Activated CD4-positive, alpha-beta T cell treated with anti-CD3 and anti-CD28 coated beads, Interleukin-2, amount 10 ng/mL, durations not matched to agents 7 days and 5 days (primary cell): ENCODE data around the gene ZNF100. TPM values are rescaled to one million over a fixed set of nuclear protein-coding genes. Genes with fewer than 3 reads are reported as not detected.
A peak's percentile ranks its signal among the peaks of the same experiment; 100 is the strongest.
"Not testable (repeated sequence)": the region's sequence is repeated elsewhere in the genome, so short reads cannot be mapped to it uniquely, and the experiment has no call there.

Experiments used
- CTCF ChIA-PET: fragments of 350-600 bp; sonication (Branson Sonifier 250); formaldehyde crosslinking; loops from one replicate; lab custom pipeline; 2021; ENCODE audit warnings: antibody characterized with exemption; lab: Charles Lee
- POLR2A ChIA-PET: fragments of 350-600 bp; sonication (Branson Sonifier 250); formaldehyde crosslinking; loops from one replicate; lab custom pipeline; 2021; ENCODE audit warnings: antibody characterized with exemption; lab: Charles Lee
- DNase-seq: peaks from one replicate; pipeline ENCODE4 v3.0.0-alpha.2; 2020
- H3K27ac Mint-ChIP-seq: one replicate; pipeline ENCODE4 v1.8.0; 2021; ENCODE audit warnings: mild to moderate bottlenecking, moderate library complexity, mixed read lengths
- H3K27me3 Mint-ChIP-seq: one replicate; pipeline ENCODE4 v1.8.0; 2021; ENCODE audit warnings: mixed read lengths
- H3K36me3 Mint-ChIP-seq: one replicate; pipeline ENCODE4 v1.8.0; 2021; ENCODE audit warnings: low read depth, mixed read lengths
- H3K4me1 Mint-ChIP-seq: one replicate; pipeline ENCODE4 v1.8.0; 2021; ENCODE audit warnings: mixed read lengths
- H3K4me3 Mint-ChIP-seq: one replicate; pipeline ENCODE4 v1.8.0; 2021; ENCODE audit warnings: mild to moderate bottlenecking, moderate library complexity, mixed read lengths
- H3K9me3 Mint-ChIP-seq: one replicate; pipeline ENCODE4 v1.8.0; 2021; ENCODE audit warnings: mixed read lengths
- total RNA-seq, 2 experiments: library from RNA; stranded (reverse); gene quantifications; one replicate each; pipeline ENCODE4 v1.2.3, GENCODE V29; 2021

The ZNF100 gene
- 10 to 100 TPM; 27.1 to 27.5 TPM for total RNA-seq

DNA sequence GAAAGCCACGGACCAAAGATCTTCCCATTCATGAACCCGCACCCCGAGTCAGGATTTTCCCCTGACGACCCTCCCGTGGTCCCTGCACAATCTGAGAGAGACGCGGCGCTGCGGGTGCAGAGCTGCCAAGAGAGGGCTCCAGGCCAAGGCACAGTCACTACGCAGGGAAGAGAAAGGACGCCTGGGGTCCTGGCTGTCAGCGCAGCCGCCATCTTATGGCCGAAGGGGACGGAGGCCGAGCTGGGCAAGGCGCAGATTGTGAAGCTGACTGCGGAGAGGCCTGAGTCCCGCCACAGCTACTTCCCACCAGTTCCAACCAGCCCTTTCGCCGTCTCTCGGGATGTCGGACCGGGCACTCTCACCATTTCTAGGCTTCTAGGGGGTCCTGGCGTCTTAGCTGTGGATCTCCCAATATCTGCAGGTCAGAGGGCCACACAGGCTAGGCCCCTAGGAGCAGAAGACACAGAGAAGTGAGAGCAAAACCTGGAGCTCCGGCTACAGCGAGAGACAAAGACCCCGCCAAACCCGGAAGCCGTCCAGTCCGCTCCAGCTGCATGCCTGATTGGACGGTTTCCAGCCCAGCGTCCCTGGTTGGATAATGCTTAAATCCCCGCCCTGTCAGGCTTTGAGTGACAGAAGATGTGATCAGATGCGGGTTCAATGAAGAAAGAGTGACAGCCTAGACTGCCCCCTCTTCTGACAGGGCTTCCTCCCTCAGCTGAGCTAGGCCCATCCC lies at the start of gene ZNF100:
TSS of gene ZNF100 (minus strand) at position 515 of the 736 bp plus-strand sequence. CDS start at position 365, 150 bp downstream.
- no peaks in the 10 kb centered on the region for H3K27me3 Mint-ChIP-seq
- peaks cover 28% of the 10 kb centered on the region for H3K4me1 Mint-ChIP-seq
- H3K36me3 Mint-ChIP-seq = peaks cover 48% of the 10 kb centered on the region
- DNase-seq = peak; percentile 93
- CTCF ChIA-PET = interaction anchor here (0.5 to 1.1 kb wide), 4 partner anchors 13 to 628 kb away, joined by 3 read pairs; no protein-coding TSS in a partner anchor
- peak within 1 kb of the TSS; percentile 97 for H3K27ac Mint-ChIP-seq
- H3K4me3 Mint-ChIP-seq = peak within 1 kb of the TSS; percentile 99
- peaks cover 24% of the 10 kb centered on the region for H3K9me3 Mint-ChIP-seq
- POLR2A ChIA-PET = interaction anchor here (0.7 to 1.3 kb wide), 2 partner anchors 69 to 144 kb away, joined by 3 to 5 read pairs; partner anchors contain the start of gene ZNF43

DNA sequence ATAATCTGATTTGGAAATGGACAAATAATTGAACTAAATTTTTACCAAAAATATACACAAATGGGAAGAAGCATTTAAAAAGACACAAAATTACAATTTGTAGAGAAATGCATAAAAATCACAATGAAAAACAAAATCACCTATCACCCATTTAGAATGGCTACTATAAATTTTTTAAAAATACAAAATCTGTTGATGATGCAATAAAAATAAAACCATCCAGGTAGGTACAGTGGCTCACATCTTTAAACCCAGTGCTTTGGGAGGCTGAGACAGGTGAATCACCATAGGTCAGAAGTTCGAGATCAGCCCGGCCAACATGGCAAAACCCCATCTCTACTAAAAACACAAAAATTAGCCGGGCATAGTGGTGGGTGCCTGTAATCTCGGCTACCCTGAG lies 45.1 kb upstream of the ZNF100 start:
- no peak for DNase-seq
- Mint-ChIP-seq H3K36me3 (peaks cover 89% of the 10 kb centered on the region), H3K9me3 (peaks cover 45% of the 10 kb centered on the region), H3K27me3 (no peaks in the 10 kb centered on the region), H3K4me3 (no peak overlapping the region), H3K4me1 (no peaks in the 10 kb centered on the region), H3K27ac (no peak overlapping the region)
- ChIA-PET POLR2A (no interaction called here), CTCF (no interaction called here)

- H3K4me1 Mint-ChIP-seq, POLR2A ChIA-PET, H3K27me3 Mint-ChIP-seq, DNase-seq, H3K4me3 Mint-ChIP-seq: not testable (repeated sequence)
- H3K36me3 Mint-ChIP-seq = peaks cover 56% of the 10 kb centered on the region
- peaks cover 44% of the 10 kb centered on the region for H3K9me3 Mint-ChIP-seq
- H3K27ac Mint-ChIP-seq = peak overlapping the region; percentile 9
- CTCF ChIA-PET = interaction anchor here (1.5 kb wide), 1 partner anchor 10 kb away, joined by 8 read pairs; no protein-coding TSS in a partner anchor
Measured at GRCh38 chr19:21808400-21809000, 41.1 kb upstream of the ZNF100 start.

- Mint-ChIP-seq H3K4me1 (no peaks in the 10 kb centered on the region), H3K4me3 (no peak overlapping the region), H3K27ac (no peak overlapping the region), H3K9me3 (peaks cover 45% of the 10 kb centered on the region), H3K27me3 (no peaks in the 10 kb centered on the region), H3K36me3 (no peaks in the 10 kb centered on the region)
- ChIA-PET CTCF (interaction anchor here (0.6 kb wide), 1 partner anchor 9 kb away, joined by 3 read pairs; no protein-coding TSS in a partner anchor), POLR2A (no interaction called here)
- no peak for DNase-seq
Measured at GRCh38 chr19:21789466-21790085, 22.2 kb upstream of the ZNF100 start.

GRCh38 chr19:21786936-21787335 lies 19.6 kb upstream of the ZNF100 start:
- H3K4me1 Mint-ChIP-seq = no peaks in the 10 kb centered on the region
- H3K27me3 Mint-ChIP-seq = no peaks in the 10 kb centered on the region
- ChIA-PET POLR2A (no interaction called here), CTCF (no interaction called here)
- no peak for DNase-seq
- peaks cover 2% of the 10 kb centered on the region for H3K36me3 Mint-ChIP-seq
- no peak overlapping the region for H3K27ac Mint-ChIP-seq
- H3K9me3 Mint-ChIP-seq = peaks cover 54% of the 10 kb centered on the region
- no peak overlapping the region for H3K4me3 Mint-ChIP-seq

GRCh38 chr19:21775792-21776191 lies 8.4 kb upstream of the ZNF100 start:
- H3K9me3 Mint-ChIP-seq, CTCF ChIA-PET, H3K4me1 Mint-ChIP-seq, H3K36me3 Mint-ChIP-seq, POLR2A ChIA-PET, DNase-seq, H3K4me3 Mint-ChIP-seq, H3K27ac Mint-ChIP-seq, H3K27me3 Mint-ChIP-seq: not testable (repeated sequence)

GRCh38 chr19:21766705-21767064 lies 694 bp downstream of the ZNF100 start:
- Mint-ChIP-seq H3K4me1 (peaks cover 29% of the 10 kb centered on the region), H3K4me3 (peak overlapping the region; percentile 99), H3K27ac (peak overlapping the region; percentile 97), H3K9me3 (peaks cover 29% of the 10 kb centered on the region), H3K36me3 (peaks cover 53% of the 10 kb centered on the region)
- DNase-seq, POLR2A ChIA-PET, H3K27me3 Mint-ChIP-seq: not testable (repeated sequence)
- CTCF ChIA-PET = interaction anchor here (0.5 to 1.1 kb wide), 2 partner anchors 85 to 627 kb away, joined by 3 read pairs; no protein-coding TSS in a partner anchor

- Mint-ChIP-seq H3K4me3 (no peak overlapping the region), H3K27ac (no peak overlapping the region), H3K9me3 (peaks cover 33% of the 10 kb centered on the region), H3K27me3 (no peaks in the 10 kb centered on the region), H3K36me3 (peaks cover 67% of the 10 kb centered on the region), H3K4me1 (peaks cover 31% of the 10 kb centered on the region)
- no peak for DNase-seq
- ChIA-PET POLR2A (interaction anchor here (0.6 kb wide), 1 partner anchor 1492 kb away, joined by 5 read pairs; no protein-coding TSS in a partner anchor), CTCF (no interaction called here)
Measured at GRCh38 chr19:21765151-21765550, 2.2 kb downstream of the ZNF100 start.

GRCh38 chr19:21761547-21761946 lies 5.8 kb downstream of the ZNF100 start:
- H3K27me3 Mint-ChIP-seq, DNase-seq, H3K4me3 Mint-ChIP-seq, H3K27ac Mint-ChIP-seq, POLR2A ChIA-PET, CTCF ChIA-PET: not testable (repeated sequence)
- Mint-ChIP-seq H3K4me1 (peaks cover 28% of the 10 kb centered on the region), H3K36me3 (peaks cover 92% of the 10 kb centered on the region), H3K9me3 (peaks cover 40% of the 10 kb centered on the region)

DNA sequence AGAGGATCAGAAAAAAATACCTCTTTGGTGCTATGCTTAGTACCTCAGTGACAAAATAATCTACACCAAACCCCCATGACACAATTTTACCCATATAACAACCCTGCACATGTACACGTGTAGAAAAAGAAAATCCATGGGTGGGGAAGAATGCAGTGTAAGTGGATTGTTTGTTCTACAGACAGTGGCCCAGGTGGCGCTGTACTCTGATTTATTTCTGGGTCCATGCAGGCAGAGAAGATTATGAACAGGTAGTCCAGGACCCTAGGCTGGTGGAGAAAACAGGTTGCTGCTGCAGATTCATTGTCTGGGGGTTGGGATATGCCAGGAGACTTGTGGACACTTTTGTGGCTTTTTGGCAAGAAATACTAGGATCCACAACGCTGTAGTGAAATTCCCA lies 9.1 kb downstream of the ZNF100 start:
- Mint-ChIP-seq H3K27ac (no peak overlapping the region), H3K9me3 (peaks cover 43% of the 10 kb centered on the region), H3K27me3 (no peaks in the 10 kb centered on the region), H3K4me3 (no peak overlapping the region), H3K36me3 (peaks cover 95% of the 10 kb centered on the region), H3K4me1 (peaks cover 5% of the 10 kb centered on the region)
- ChIA-PET POLR2A (no interaction called here), CTCF (no interaction called here)
- no peak for DNase-seq

GRCh38 chr19:21755555-21755954 lies 11.8 kb downstream of the ZNF100 start:
- H3K4me3 Mint-ChIP-seq, DNase-seq, H3K4me1 Mint-ChIP-seq, H3K27me3 Mint-ChIP-seq, H3K27ac Mint-ChIP-seq, CTCF ChIA-PET, POLR2A ChIA-PET: not testable (repeated sequence)
- Mint-ChIP-seq H3K9me3 (peaks cover 42% of the 10 kb centered on the region), H3K36me3 (peaks cover 94% of the 10 kb centered on the region)

GRCh38 chr19:21751384-21751783 lies 16.0 kb downstream of the ZNF100 start:
- Mint-ChIP-seq H3K27ac (no peak overlapping the region), H3K4me3 (no peak overlapping the region), H3K27me3 (no peaks in the 10 kb centered on the region), H3K9me3 (peaks cover 40% of the 10 kb centered on the region), H3K4me1 (peaks cover 3% of the 10 kb centered on the region), H3K36me3 (peaks cover 91% of the 10 kb centered on the region)
- ChIA-PET CTCF (interaction anchor here (1.5 kb wide), 1 partner anchor 16 kb away, joined by 3 read pairs; the partner anchor contains the start of gene ZNF100), POLR2A (no interaction called here)
- DNase-seq = no peak
